Suppressor macrophage (primary cell): ENCODE results near the gene CD8A.
"Not testable (repeated sequence)": the region's sequence is repeated elsewhere in the genome, so short reads cannot be mapped to it uniquely, and the experiment has no call there.

ENCODE experiments used
- DNase-seq, 4 experiments: peaks; one replicate each; pipeline ENCODE4 v3.0.0-alpha.2; 2020 to 2022
- total RNA-seq, 17 experiments: gene quantifications; one replicate each; lab custom pipeline; 2026; ENCODE audit warnings: mixed read lengths in 6 of 17, inconsistent platforms in 3 of 17; lab: John Stamatoyannopoulos, UW

The CD8A gene
- 0 to 1.9 (median 0.11) reads per million in 17 experiments for total RNA-seq

DNA sequence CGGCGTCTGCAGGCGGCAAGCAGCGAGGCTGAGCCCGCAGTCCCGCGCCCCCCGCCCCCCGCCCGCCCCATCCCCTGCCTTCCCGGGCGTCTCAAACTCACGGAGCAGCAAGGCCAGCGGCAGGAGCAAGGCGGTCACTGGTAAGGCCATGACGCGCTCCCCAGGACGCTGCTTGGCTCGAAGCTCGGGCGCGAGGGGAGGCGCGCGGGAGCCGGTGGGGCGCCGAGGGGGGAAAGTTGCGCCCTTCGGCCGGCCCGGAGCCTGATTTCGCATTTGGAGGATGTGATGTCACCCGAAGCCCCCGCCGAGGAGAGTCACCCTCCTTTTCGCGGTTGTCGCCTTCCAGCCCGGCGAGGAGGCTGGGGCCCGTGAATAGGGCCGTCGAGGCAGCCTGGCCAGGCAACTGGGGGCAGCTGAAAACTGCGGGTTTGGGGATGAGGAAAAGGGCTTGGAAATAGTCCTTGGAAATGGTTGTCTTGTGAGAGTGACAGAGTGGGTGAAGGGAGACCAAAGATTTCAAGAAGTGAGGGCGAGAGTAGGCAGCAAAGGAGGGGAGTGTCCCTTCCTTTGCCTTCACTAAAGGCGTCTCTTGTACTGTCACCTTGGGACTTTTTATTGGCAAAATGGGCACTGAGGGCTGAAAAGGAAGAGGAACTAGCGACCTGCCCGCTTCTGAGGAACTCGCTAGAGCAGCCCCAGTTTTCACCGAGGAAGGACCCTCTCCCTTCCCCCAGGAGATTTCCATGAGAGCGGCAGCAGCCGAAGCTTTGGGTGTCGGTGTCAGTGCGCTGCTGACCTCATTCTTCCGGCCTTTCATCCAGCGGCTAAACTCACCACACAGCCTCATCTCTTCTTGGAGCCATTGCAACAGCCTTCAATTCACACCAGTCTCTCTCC, at the start of gene CD8A:
Gene CD8A (minus strand): TSS at position 238 of the 897 bp plus-strand sequence. CDS start 88 bp downstream, at position 150.
- DNase-seq = peak; percentile 37 to 64 (median 54)

DNA sequence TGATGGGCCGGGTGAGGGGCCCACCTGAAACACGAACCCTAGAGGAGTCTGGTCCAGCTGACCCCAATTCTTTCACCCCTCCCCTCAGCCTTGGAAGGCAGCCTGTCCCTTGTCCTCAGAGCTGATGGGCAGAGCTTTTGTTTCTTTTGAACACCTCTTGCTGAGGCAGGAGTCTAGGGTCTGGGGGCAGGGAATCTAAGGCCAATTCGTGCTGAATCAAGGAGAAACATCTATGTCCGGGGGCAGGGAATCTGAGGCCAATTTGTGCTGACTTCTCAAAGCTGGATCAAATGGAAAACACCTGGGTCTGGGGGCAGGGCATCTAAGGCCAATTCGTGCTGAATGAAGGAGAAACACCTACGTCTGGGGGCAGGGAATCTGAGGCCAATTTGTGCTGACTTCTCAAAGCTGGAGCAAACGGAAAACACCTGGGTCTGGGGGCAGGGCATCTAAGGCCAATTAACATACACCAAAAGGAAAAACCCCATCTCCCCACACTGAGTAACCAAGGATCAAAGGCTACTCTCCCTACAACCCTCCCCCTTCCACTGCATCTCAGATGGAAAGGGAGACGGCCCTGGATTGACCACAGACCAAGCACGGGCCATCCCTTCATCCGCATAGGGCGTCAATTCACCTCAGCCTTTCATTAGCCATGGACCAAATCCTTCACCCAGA, 49.3 kb upstream of the CD8A start:
- not testable (repeated sequence) for DNase-seq

DNA sequence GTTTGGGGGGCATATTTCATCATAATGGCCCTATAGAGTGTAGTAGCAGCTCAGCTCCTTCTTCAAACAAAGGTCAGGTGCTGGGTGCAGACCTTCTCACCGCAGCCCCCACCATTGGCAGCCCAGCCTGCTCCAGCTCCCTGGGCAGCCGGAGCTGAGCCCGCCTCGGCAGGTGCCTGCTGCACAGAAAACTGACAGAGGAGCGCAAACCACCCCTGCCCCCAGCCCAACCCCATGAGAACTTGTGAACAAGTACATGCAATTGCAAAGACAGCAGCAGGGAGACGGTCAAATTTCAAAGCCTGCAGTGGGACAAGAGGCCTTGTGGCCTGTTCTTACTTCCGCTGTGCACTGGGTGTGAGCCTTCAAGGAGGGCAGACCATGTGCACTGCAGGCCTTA, 48.7 kb upstream of the CD8A start:
- not testable (repeated sequence) for DNase-seq

DNA sequence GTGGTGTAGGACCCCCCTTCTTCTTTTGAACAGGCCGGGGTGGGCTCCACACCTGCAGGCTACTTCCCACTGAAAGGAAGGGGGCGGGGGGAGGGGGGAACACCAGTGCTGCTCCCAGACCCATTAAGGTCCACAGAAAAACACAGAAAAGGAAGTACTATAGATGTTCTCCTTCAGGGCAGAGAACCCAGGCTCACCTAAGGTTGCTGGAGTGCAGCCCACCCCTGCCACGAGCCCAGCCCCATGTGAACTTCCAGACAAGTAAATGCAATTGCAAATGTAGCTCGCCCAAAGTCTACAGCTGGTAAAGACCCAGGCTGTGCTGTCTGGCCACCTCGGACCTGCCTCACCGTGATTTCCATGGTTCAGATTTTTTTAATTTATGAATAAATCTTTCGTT, 47.0 kb upstream of the CD8A start:
- DNase-seq = peak in 2 of 4 experiments; percentile 5 to 6

DNA sequence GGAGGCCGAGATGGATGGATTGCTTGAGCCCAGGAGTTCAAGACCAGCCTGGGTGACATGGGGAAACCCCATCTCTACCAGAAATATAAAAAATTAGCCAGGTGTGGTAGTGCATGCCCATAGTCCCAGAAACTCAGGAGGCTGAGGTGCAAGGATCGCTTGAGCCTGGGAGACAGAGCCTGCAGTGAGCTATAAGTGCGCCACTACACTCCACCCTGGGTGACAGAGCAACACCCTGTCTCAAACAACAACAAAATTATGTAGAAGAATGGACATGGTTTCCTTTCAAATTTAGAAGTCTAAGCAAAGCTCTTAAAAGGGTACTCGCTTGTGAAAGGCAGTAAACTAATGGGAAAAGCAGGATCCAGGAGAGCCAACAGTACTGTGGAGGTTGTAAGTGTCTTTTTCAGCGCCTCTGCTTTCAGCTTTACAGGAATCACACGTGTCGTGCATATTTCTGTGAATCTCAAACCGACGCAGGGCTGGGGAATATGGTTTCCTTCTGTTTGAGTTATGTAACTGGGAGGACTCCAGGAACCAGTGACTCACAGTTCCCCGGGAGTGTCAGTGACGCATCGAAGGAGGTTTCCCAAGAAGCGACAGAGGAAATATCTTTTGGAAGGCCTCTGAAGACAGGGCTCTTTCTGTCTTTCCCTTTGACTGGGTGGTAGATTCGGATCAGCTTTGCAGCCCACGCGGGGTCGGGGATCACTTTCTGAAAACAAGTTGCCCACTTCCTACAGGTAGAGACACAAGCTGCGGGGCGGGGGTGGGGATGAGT, 46.4 kb upstream of the CD8A start:
- DNase-seq = peak; percentile 84 to 91 (median 88)

DNA sequence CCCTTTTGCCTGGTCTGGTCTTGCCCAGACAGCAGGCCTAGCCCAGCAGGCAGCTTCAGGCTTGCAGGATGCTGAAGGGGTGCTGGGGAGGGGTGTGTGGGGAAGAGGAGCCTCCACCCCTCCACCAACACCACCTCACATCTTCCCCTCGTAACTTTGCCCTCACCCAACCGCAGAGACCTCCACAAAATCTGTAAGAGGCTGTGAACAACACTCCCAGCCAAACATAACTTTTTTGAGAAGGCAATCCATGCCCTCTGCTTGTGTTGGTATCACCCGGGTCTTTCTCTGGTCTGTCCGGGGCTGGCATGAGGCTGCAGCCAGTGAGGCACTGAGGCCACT, 44.8 kb upstream of the CD8A start:
- not testable (repeated sequence) for DNase-seq

DNA sequence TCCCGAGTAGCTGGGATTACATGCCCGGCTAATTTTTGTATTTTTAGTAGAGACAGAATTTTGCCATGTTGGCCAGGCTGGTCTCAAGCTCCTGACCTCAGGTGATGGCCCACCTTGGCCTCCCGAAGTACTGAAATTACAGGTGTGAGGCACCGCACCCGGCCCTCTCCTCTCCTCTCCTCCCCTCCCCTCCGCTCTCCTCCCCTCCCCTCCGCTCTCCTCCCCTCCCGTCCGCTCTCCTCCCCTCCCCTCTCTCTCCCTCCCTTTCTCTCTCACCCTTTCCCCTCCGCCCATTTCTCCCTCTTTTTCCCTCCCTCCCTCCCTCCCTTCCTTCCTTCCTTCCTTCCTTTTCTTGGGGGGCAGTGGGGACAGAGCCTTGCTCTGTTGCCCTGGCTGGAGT, 42.6 kb upstream of the CD8A start:
- DNase-seq = no peak

DNA sequence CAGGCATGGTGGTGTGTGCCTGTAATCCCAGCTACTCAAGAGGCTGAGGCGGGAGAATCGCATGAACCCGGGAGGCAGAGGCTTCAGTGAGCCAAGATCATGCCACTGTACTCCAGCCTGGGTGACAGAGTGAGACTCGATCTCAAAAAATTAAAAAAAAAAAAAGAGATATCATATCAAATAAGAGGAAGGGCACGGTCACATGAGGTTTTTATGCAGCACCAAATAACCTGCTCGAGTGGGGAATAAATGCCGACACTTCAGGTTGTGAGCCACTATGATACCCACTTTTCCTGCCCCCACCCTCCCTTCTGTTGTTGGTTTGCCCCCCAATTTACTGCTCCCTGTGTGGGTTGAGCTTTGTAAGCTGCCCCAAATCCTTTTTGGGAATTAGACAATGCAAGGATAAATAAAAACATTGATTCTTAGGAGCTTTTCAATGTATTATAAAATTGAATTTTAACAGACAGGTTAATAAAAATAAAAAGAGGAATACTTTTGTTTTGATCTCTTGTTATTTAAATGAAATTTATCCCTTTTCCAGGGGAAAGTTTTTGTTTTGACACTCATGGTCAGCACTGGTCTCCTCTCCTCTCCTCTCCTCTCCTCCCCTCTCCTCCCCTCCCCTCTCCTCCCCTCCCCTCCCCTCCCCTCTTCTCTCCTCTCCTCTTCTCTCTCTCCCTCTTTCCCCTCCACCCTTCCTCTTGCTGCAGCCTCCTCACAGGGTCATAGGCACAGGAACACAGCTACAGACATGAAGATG, 41.8 kb upstream of the CD8A start:
- DNase-seq = no peak

DNA sequence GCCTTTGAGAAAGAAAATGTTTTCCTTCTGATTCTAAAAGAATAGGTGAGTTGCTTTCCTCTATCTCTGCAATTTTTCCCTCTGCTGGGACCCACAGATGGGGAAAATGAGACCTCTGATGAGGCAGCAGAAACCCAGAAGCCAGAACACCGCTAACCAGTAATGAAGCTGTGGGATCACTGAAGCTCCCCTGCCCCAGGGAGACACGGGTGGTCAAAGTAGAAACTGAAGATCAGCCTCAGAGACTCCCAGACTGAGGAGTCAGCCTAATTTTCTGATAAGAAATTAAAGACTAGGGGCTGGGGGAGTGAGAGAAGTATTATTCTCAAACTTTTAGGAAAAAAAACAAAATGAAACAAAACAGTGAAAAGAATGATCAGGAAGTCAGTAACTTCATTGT, 40.8 kb upstream of the CD8A start:
- no peak for DNase-seq

DNA sequence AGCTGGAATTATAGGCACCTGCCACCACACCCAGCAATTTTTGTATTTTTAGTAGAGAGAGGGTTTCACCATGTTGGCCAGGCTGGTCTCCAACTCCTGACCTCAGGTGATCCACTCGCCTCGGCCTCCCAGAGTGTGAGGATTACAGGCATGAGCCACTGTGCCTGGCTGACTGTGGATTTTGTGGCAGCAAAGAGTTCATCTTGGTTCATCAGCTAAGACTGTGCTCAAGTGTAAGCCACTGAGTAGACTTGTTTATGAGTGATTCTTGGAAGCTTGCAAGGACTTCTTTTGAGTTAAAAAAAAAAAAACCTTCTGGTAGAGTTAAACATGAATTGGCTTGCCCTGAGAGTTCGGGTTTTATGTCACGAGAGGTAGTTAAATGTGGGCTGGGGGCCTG, 36.2 kb upstream of the CD8A start:
- DNase-seq = no peak

DNA sequence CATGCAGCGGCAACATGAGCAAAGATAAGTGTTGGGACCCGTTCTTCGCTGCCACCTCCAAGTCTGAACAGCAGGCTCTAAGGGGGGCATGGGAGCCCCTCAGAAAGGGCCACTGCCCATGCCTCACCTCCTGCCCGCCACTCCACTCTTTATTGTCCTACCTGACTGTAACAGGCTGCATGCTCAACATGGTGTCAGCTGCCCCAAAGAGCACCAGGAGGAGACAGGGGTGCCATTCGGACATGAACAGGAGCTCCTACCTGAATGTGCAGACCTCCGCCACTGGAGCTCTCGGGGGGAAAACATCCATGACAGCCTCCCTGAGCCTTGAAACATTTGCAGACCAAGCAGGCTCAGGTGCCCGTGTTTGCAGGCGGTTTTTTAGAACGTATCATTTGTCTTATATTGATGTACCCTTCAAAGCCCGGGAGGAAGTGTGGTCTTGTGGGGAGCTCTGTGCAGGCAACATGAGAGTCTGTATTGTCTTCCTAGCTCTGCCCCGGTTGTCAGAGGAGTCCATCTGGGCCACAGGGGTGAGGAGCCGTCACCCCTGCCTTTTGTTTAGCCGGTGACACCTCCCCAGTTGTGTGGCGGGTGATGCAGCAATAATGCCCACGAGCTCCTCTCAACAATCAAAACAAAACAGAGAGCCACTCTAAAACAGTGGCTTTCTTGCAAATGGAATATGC, 35.1 kb upstream of the CD8A start:
- DNase-seq = no peak

DNA sequence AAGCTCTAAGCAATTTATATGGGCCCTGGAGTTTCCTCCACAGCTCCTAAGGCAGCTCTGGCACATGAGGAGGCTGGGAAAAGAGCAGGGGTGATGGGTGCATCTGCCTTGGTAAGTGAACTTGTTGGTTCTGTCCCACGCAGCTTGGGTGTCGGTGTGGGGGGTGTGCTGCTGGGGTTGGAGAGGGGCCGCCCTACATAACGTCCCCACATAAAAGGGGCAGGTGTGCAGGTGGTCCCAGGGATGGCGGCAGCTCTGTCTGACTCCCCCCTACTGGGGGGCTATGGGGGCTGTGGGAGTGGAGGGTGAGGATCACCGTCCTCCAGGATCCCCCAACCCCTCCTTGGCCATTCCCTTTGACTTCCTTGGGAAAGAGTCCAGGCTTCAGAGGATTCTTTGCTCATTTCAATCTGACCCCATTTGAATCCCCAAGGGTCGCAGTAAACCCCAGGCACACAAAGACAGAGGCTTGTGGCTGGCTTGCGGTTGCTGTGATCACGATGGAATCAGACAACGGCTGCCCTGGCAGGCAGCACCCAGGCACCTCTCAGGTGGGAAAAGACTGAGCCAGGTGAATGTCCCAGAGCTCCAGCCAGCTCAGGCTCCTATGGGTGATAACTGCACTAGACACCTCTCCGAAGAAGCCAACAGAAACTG, 34.5 kb upstream of the CD8A start:
- no peak for DNase-seq

DNA sequence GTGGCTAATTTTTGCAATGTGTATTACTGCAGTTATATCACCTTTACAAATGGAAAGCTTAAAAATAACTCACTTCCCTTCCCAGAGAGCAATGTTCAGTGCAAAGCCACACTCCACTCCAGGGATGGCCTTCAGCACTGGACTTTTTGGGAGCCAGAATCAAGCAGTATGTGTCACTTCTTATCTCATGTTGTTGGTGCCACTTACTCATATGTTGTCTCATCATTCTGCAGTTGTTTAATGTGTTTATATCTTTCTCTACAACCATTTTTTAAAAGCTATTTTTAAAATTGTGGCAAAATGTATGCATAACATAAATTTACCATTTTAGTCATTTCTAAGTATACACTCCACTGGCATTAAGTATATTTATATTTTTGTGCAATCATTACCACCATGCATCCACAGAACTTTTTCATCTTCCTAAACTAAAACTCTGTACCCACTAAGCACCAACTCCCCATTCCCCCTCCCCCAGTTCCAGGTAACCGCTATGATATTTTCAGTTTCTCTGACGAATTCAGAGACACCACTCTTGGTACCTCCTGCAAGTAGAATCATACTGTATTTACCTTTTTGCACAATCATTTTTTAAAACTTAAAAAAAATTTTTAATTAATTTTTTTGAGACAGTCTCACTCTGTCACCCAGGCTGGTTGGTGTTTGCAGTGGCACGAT, 32.1 kb upstream of the CD8A start:
- DNase-seq = no peak

DNA sequence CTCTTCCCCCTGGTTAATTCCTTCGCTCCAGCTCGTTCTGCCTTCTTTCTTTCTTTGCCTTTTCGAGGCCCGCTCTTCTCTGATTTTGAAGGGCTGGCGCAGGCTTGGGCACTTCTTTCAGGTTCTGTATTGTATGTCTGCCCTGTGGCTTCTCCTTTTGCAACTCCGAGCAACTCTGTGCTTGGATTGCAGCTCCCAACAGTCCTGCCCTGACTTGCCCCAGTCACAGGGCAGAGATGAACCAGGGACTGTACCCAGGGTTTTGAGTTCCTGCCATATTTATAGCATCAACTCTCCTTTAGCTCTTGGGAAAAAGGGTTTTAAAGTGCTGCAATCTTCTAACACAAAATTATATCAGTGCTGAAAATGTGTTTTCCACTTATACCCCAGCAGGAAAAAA, 31.1 kb upstream of the CD8A start:
- no peak for DNase-seq

DNA sequence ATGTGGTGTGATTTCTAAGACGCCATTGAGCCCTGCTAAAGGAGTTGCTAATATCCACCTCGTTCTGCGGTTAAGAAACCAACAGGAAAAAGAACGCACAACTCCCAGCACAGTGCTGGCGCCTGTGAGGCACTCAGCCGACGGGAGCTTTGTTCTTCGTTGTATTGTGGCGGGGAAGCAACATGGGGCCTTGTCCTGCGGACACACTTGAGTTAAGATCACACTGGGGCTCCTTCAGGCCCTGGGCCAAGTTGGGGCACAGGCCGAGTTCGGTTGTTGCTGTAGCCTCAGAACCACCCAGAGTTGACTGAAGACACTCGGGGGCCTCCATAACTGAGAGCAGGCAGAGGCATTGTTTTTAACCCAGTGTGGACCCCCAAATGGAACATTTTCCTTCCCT, 30.6 kb upstream of the CD8A start:
- no peak for DNase-seq

DNA sequence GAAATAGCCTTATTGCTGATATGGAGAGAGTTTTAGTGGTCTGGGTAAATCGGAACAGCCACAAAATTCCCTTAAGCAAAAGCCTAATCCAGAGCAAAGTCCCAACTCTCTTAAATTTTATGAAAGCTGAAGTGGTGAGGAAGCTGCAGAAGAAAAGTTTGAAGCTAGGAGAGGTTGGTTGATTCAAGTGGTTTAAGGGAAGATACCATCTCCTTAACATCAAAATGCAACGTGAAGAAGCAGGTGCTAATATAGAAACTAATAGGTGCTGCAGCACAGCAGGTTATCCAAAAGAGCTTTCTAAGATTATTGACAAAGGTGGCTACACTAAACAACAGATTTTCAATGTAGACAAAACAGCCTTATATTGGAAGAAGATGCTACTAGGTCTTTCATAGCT, 28.2 kb upstream of the CD8A start:
- no peak for DNase-seq

DNA sequence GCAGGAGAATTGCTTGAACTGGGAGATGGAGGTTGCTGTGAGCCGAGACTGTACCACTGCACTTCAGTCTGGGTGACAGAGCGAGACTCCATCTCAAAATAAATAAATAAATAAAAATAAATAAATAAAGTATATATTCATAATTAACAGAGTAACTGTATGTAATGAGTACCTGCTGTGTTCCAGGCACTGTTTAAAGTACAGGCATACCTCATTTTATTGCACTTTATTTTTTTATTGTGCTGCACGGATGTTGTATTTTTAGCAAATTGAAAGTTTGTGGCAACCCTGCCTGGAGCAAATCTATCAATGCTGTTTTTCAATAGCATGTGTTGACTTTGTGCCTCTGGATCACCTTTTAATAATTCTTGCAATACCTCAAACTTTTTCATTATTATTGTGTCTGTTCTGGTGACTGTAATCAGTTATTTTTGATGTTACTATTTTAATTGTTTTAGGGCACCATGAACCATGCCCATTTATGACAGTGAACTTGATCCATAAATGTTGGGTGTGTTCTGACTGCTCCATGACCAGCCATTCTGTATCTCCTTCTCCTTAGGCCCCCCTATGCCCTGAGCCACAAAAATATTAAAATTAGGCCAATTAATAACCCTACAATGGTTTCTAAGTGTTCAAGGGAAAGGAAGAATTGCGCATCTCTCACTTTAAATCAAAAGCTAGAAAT, 27.5 kb upstream of the CD8A start:
- no peak for DNase-seq

DNA sequence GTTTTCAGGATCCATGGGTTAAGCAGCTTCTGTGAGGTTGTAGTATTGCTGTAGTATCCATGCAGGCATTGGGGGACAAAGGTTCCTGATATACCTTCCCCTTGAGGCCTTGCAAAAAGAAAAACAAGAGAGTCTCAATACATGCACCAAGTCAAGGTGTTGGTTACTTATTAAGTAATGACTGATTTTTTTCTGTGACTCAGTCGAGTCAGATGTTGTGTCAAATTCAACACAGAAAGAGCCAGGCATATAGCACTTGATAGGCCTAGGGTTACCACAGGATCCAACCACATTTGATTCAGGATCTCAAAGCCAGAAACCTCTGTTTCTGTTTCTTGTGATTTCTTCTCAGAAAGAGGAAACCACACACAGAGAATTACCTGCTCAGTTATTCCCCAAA, 24.9 kb upstream of the CD8A start:
- DNase-seq = no peak

DNA sequence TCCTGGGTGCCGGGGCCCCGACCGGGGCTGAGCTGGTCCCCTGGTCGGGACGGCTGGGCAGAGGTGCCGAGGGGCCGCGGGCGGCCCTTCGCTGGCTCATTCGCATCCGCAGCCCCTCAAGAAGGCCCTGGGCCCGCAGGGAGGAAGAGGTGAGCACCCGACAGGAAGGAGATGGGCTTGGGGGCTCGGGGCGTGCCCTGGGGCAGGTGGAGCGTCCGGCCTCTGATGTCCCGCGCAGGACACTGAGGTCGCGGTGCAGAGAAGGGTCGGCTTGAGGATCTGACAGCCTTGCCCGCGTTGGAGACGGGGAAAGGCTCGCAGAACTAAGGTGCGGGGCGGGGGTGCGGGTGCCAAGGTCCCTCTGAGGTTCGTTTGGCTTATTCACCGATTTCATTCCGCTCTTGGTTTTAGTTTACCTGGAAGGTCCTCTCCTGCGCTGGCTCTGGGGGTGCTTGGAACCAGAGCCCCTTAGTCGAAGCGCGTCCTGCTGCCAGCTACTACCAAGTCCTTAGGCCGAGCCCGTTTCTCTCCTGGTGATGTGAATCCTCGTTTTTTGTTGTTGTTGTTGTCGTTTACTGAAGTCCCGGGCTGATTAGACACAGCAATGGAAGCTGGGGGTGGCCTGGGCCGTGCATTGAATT, 18.9 kb upstream of the CD8A start:
- DNase-seq = peak in 1 of 4 experiments; percentile 4
